HG03196 (cell line): ENCODE results near the gene OR10V1.
A peak's percentile ranks its signal among the peaks of the same experiment; 100 is the strongest.

ENCODE experiments used
- ATAC-seq: cut with Tn5 transposase; IDR thresholded peaks from one replicate; pipeline ENCODE4 v1.9.1; 2021; ENCODE audit not compliant: unreplicated experiment

The OR10V1 gene

DNA sequence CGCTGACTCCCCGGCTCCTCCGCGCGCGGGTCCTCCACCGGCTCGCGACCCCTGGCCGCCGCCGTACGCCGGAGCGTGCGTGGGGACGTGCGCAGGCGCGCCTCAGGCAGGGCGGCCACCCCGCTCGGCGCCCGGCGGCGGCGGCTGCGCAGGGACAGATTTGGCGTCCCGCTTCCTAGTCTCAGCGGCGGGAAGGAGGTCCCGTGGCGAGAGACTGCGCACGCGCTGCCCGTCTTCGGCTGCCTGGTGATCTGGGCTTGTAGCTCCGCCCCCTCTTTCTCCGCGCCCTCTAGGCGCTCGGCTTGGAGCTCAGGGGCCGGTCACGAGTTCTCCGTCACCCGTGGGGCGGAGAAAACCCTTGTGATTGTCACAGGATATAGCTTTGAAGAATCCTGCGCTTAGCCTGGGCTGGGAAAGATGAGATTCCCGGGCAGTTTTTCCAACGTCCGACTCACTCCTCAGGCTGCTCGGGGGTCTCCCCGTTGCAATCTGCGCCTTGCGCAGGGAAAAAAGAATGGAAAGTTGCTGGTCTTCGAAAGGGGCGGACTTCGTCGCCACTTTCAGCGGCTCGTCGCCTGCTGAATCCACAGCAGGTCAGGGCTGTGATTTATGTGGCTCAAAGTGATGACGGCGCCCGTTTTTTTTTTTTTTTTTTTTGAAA, 44.6 kb downstream of the OR10V1 start, which contains the start of gene PATL1:
Gene PATL1, minus strand, starts transcription at position 88 of the 661 bp plus-strand sequence. CDS start 142 bp downstream, outside the sequence.
- ATAC-seq = peak; percentile 94

DNA sequence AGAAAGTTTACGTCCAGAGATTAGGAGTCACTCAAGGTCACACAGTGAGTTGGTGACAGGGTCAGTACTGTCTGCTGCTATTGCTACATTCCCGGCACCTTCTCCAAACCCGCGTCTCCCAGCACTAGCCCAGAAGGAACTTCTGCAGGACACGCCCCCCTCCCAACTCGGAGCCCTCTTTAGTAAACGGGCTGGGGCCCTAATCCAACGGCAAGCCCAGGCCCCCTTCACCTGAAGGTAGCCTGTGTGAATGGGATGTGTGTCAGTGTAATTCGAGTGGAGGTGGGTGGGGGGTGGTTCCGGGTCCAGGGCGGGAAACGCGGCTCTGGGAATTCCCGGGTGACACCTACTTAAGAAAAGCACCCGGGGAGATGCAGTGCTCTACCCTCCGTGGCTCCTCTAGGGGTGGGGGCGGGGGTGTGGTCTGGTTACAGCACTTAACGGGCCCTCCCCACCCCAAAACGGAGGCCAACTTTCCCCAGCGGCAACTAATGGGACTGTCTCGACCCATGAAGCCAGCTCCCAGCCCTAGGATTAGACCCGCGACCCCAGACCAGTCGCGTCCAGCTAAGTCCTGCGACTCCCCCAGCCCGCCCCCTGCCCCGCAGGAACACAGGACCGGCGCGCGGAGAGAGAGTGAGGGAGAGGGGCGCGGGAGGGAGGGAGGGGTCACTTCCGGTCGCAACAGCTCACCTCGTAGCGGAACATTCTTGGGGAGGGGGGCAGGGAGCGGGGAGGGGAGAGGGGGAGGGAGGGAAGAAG, 45.3 kb downstream of the OR10V1 start:
- peak; percentile 21 for ATAC-seq

DNA sequence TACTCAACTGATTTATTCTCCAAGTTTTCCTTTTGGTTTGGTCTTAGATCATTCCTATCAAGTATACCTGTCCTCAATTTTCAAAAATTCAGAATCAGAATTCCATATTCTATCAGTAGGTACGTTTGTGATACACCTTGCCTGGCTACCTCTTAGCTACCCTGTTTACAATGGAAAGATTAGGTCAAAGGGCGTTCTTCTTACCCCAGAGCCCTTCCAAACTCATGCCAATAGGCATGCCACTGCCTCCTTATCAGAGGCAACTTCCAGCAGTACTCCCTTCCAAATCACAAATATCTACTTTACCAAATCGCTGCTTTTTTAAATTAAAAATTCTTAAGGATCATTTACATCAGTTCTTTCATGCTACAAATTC, 45.8 kb downstream of the OR10V1 start:
- no peak for ATAC-seq

- no peak for ATAC-seq
Observed at GRCh38 chr11:59666969-59667368, 46.7 kb downstream of the OR10V1 start.
